OCI-M1 (cell line): ENCODE data around the gene PLA2G4B.
A peak's percentile ranks its signal among the peaks of the same experiment; 100 is the strongest.
"Not testable (repeated sequence)": the region's sequence is repeated elsewhere in the genome, so short reads cannot be mapped to it uniquely, and the experiment has no call there.

Experiments
- DNase-seq: peaks from one replicate; lab custom pipeline; 2025; lab: John Stamatoyannopoulos, UW

Gene PLA2G4B

GRCh38 chr15:41825572-41826535 is 12.8 kb upstream of the PLA2G4B start:
- DNase-seq, result no peak

- no peak for DNase-seq
Measured at GRCh38 chr15:41827290-41827879, 11.3 kb upstream of the PLA2G4B start.

- peak; percentile 88 for DNase-seq
Measured at GRCh38 chr15:41827880-41828806, 10.5 kb upstream of the PLA2G4B start, which contains the start of gene JMJD7. TSS of gene JMJD7 (plus strand) at chr15:41828092. CDS start at chr15:41828125, 33 bp downstream.

GRCh38 chr15:41828807-41829141 is 9.9 kb upstream of the PLA2G4B start:
- DNase-seq, result no peak

GRCh38 chr15:41829959-41830646 is 8.5 kb upstream of the PLA2G4B start:
- DNase-seq, result no peak

- DNase-seq, result not testable (repeated sequence)
Measured at GRCh38 chr15:41831291-41831690, 7.4 kb upstream of the PLA2G4B start.

- DNase-seq, result no peak
Measured at GRCh38 chr15:41832208-41832607, 6.4 kb upstream of the PLA2G4B start.

- DNase-seq, result no peak
Measured at GRCh38 chr15:41832875-41833274, 5.8 kb upstream of the PLA2G4B start.

GRCh38 chr15:41834096-41834495 is 4.6 kb upstream of the PLA2G4B start:
- DNase-seq, result no peak

- DNase-seq, result no peak
Measured at GRCh38 chr15:41836073-41836472, 2.6 kb upstream of the PLA2G4B start.

GRCh38 chr15:41836713-41837454 is 1.8 kb upstream of the PLA2G4B start:
- DNase-seq, result no peak

GRCh38 chr15:41839781-41840491 is 1.3 kb downstream of the PLA2G4B start:
- DNase-seq, result no peak

GRCh38 chr15:41840673-41841072 is 2.0 kb downstream of the PLA2G4B start:
- no peak for DNase-seq

GRCh38 chr15:41841131-41841530 is 2.5 kb downstream of the PLA2G4B start:
- DNase-seq, result no peak

- no peak for DNase-seq
Measured at GRCh38 chr15:41842229-41842628, 3.6 kb downstream of the PLA2G4B start.

- DNase-seq, result no peak
Measured at GRCh38 chr15:41843571-41843970, 4.9 kb downstream of the PLA2G4B start.

- DNase-seq, result no peak
Measured at GRCh38 chr15:41844814-41845213, 6.2 kb downstream of the PLA2G4B start.

GRCh38 chr15:41847206-41847605 is 8.6 kb downstream of the PLA2G4B start:
- no peak for DNase-seq

- no peak for DNase-seq
Measured at GRCh38 chr15:41847981-41848380, 9.3 kb downstream of the PLA2G4B start.

GRCh38 chr15:41848631-41849030 is 10.0 kb downstream of the PLA2G4B start:
- peak; percentile 44 for DNase-seq
